SU-DHL-6 (cell line): Measurements from ENCODE around the gene HACD4.

ENCODE experiments used
- CTCF ChIP-seq: fragments of 200-600 bp; sonication (generic); IDR thresholded peaks from one replicate; pipeline ENCODE4 v1.5.1; 2017; ENCODE audit warnings: antibody characterized with exemption, mild to moderate bottlenecking, low read length, moderate library complexity; ENCODE audit not compliant: insufficient read depth, poor library complexity, severe bottlenecking
- EZH2phosphoT487 ChIP-seq: fragments of 200-600 bp; sonication (generic), shearing (Covaris generic); conservative IDR thresholded peaks from 2 replicates; pipeline ENCODE4 v1.6.1; 2018; ENCODE audit warnings: mild to moderate bottlenecking, antibody characterized with exemption, low read length, moderate library complexity, mixed read lengths

GRCh38 chr9:21077781-21078180, 46.3 kb upstream of the HACD4 start, which contains the start of gene IFNB1:
- TF ChIP-seq CTCF (no peak), EZH2phosphoT487 (no peak)
